ENCODE results near the gene TMTC3.

DNA sequence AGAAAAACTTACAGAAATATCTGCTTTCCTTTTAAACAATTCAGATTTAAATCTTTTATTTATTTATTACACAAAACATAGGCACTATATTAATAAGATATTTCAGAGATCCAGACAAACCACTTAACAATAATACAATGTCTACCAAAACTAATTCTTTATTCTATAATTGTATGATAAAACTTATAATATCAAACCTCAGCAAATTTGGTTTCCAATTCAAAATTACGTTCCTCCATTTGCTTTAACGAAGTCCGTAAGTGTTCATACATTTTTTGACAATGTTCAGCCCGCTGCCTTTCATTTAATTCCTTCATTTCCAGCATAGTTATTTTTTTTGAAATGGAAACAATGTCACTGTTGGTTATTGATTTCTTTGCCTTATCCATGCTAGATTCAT, 48.5 kb upstream of the TMTC3 start:
- TF ChIP-seq, protein P1, sequence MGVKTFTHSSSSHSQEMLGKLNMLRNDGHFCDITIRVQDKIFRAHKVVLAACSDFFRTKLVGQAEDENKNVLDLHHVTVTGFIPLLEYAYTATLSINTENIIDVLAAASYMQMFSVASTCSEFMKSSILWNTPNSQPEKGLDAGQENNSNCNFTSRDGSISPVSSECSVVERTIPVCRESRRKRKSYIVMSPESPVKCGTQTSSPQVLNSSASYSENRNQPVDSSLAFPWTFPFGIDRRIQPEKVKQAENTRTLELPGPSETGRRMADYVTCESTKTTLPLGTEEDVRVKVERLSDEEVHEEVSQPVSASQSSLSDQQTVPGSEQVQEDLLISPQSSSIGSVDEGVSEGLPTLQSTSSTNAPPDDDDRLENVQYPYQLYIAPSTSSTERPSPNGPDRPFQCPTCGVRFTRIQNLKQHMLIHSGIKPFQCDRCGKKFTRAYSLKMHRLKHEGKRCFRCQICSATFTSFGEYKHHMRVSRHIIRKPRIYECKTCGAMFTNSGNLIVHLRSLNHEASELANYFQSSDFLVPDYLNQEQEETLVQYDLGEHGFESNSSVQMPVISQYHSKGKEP (tag by site-specific recombination; IDR thresholded peaks at IDR 0.05): no peak
- TF ChIP-seq KLF8 (tag by site-specific recombination; IDR thresholded peaks at IDR 0.05): no peak
- TF ChIP-seq ZNF23 (tag by site-specific recombination; IDR thresholded peaks at IDR 0.05; ENCODE audit: borderline replicate concordance): no peak
- TF ChIP-seq, protein P2, sequence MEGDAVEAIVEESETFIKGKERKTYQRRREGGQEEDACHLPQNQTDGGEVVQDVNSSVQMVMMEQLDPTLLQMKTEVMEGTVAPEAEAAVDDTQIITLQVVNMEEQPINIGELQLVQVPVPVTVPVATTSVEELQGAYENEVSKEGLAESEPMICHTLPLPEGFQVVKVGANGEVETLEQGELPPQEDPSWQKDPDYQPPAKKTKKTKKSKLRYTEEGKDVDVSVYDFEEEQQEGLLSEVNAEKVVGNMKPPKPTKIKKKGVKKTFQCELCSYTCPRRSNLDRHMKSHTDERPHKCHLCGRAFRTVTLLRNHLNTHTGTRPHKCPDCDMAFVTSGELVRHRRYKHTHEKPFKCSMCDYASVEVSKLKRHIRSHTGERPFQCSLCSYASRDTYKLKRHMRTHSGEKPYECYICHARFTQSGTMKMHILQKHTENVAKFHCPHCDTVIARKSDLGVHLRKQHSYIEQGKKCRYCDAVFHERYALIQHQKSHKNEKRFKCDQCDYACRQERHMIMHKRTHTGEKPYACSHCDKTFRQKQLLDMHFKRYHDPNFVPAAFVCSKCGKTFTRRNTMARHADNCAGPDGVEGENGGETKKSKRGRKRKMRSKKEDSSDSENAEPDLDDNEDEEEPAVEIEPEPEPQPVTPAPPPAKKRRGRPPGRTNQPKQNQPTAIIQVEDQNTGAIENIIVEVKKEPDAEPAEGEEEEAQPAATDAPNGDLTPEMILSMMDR (tag by site-specific recombination; IDR thresholded peaks at IDR 0.05): no peak
- TF ChIP-seq, protein P3, sequence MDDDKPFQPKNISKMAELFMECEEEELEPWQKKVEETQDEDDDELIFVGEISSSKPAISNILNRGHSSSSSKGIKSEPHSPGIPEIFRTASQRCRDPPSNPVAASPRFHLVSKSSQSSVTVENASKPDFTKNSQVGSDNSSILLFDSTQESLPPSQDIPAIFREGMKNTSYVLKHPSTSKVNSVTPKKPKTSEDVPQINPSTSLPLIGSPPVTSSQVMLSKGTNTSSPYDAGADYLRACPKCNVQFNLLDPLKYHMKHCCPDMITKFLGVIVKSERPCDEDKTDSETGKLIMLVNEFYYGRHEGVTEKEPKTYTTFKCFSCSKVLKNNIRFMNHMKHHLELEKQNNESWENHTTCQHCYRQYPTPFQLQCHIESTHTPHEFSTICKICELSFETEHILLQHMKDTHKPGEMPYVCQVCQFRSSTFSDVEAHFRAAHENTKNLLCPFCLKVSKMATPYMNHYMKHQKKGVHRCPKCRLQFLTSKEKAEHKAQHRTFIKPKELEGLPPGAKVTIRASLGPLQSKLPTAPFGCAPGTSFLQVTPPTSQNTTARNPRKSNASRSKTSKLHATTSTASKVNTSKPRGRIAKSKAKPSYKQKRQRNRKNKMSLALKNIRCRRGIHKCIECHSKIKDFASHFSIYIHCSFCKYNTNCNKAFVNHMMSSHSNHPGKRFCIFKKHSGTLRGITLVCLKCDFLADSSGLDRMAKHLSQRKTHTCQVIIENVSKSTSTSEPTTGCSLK (tag by site-specific recombination; IDR thresholded peaks at IDR 0.05): no peak
- no peak for TF ChIP-seq HOXA7 (CRISPR knock-in tag; IDR thresholded peaks at IDR 0.05; ENCODE audit: borderline replicate concordance)
- TF ChIP-seq ZNF184 (tag by site-specific recombination; IDR thresholded peaks at IDR 0.05): no peak
- no peak for TF ChIP-seq ZNF121 (tag by site-specific recombination; IDR thresholded peaks at IDR 0.05)
- TF ChIP-seq ZBTB7A (tag by site-specific recombination; IDR thresholded peaks at IDR 0.05; ENCODE audit: low read depth): no peak
- TF ChIP-seq ZNF24 (tag by site-specific recombination; IDR thresholded peaks at IDR 0.05): no peak
- TF ChIP-seq, protein P4, sequence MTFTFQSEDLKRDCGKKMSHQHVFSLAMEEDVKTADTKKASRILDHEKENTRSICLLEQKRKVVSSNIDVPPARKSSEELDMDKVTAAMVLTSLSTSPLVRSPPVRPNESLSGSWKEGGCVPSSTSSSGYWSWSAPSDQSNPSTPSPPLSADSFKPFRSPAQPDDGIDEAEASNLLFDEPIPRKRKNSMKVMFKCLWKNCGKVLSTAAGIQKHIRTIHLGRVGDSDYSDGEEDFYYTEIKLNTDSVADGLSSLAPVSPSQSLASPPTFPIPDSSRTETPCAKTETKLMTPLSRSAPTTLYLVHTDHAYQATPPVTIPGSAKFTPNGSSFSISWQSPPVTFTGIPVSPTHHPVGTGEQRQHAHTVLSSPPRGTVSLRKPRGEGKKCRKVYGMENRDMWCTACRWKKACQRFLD (tag by site-specific recombination; IDR thresholded peaks at IDR 0.05): no peak
- TF ChIP-seq ZNF792 (tag by site-specific recombination; IDR thresholded peaks at IDR 0.05): no peak
- TF ChIP-seq, protein P5, sequence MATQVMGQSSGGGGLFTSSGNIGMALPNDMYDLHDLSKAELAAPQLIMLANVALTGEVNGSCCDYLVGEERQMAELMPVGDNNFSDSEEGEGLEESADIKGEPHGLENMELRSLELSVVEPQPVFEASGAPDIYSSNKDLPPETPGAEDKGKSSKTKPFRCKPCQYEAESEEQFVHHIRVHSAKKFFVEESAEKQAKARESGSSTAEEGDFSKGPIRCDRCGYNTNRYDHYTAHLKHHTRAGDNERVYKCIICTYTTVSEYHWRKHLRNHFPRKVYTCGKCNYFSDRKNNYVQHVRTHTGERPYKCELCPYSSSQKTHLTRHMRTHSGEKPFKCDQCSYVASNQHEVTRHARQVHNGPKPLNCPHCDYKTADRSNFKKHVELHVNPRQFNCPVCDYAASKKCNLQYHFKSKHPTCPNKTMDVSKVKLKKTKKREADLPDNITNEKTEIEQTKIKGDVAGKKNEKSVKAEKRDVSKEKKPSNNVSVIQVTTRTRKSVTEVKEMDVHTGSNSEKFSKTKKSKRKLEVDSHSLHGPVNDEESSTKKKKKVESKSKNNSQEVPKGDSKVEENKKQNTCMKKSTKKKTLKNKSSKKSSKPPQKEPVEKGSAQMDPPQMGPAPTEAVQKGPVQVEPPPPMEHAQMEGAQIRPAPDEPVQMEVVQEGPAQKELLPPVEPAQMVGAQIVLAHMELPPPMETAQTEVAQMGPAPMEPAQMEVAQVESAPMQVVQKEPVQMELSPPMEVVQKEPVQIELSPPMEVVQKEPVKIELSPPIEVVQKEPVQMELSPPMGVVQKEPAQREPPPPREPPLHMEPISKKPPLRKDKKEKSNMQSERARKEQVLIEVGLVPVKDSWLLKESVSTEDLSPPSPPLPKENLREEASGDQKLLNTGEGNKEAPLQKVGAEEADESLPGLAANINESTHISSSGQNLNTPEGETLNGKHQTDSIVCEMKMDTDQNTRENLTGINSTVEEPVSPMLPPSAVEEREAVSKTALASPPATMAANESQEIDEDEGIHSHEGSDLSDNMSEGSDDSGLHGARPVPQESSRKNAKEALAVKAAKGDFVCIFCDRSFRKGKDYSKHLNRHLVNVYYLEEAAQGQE (tag by site-specific recombination; IDR thresholded peaks at IDR 0.05): no peak
